Tibial nerve (tissue), 4 donors: ENCODE results near the gene SEC23IP. TPM values are rescaled to one million over a fixed set of nuclear protein-coding genes. Genes with fewer than 3 reads are reported as not detected.
"Not testable (repeated sequence)": the region's sequence is repeated elsewhere in the genome, so short reads cannot be mapped to it uniquely, and the experiment has no call there.

ENCODE experiments used
- DNase-seq, 2 donors: peaks; one replicate each; pipeline ENCODE4 v3.0.0-alpha.2; 2019; ENCODE audit warnings: low spot score in 2 of 2
- H3K27ac ChIP-seq, 4 donors: fragments of 200-600 bp; sonication (generic) in 3 of 4; one replicate each; pipeline ENCODE4 v1.5.1; 2017 to 2019; ENCODE audit warnings: mild to moderate bottlenecking in 1 of 4
- H3K27me3 ChIP-seq, 2 donors: fragments of 200-600 bp; sonication (generic) in 1 of 2; one replicate each; pipeline versions ENCODE4 v1.5.1 to v1.6.0; 2017 to 2019
- H3K36me3 ChIP-seq, 3 donors: fragments of 200-600 bp; sonication (generic); one replicate each; pipeline ENCODE4 v1.5.1; 2018 to 2019
- H3K4me1 ChIP-seq, 4 donors: fragments of 200-600 bp; sonication (generic) in 3 of 4; one replicate each; pipeline ENCODE4 v1.5.1; 2017 to 2019
- H3K4me3 ChIP-seq, 4 donors: fragments of 200-600 bp; sonication (generic) in 3 of 4; one replicate each; pipeline ENCODE4 v1.5.1; 2017 to 2019; ENCODE audit warnings: mild to moderate bottlenecking in 1 of 4, moderate library complexity in 1 of 4
- H3K9me3 ChIP-seq, 4 donors: fragments of 200-600 bp; sonication (generic) in 3 of 4; one replicate each; pipeline ENCODE4 v1.5.1; 2017 to 2019
- CTCF ChIP-seq, 5 experiments: fragments of 200-600 bp in 3 of 5; fragments of 450-650 bp in 2 of 5; sonication (generic) in 3 of 5; IDR thresholded peaks; one replicate each; pipeline ENCODE4 v1.5.1; 2016 to 2019; ENCODE audit warnings: antibody characterized with exemption in 5 of 5, mild to moderate bottlenecking in 3 of 5, moderate library complexity in 2 of 5
- EP300 ChIP-seq, 2 donors: sonication (generic); formaldehyde crosslinking; IDR thresholded peaks; one replicate each; pipeline ENCODE4 v1.6.1; 2017; ENCODE audit warnings: antibody characterized with exemption in 2 of 2, mild to moderate bottlenecking in 1 of 2
- POLR2A ChIP-seq, 2 donors: fragments of 450-650 bp; IDR thresholded peaks; one replicate each; pipeline ENCODE4 v1.6.1; 2017; ENCODE audit warnings: antibody characterized with exemption in 2 of 2, mild to moderate bottlenecking in 2 of 2, moderate library complexity in 2 of 2
- WGBS, 2 donors: methylation state at CpG; one replicate each; pipeline ENCODE4 v1.1.5; 2018; 5-methylcytosine and 5-hydroxymethylcytosine counted together
- total RNA-seq, 4 donors: library from RNA; depleted of rRNA; stranded (reverse); fragments of >200 nt; gene quantifications; one replicate each; pipeline ENCODE4 v1.1.0, GENCODE V29; 2016

Gene SEC23IP
- total RNA-seq, 4 donors from 2014 or later = 10.3 to 37.5 (median 18.8) TPM

DNA sequence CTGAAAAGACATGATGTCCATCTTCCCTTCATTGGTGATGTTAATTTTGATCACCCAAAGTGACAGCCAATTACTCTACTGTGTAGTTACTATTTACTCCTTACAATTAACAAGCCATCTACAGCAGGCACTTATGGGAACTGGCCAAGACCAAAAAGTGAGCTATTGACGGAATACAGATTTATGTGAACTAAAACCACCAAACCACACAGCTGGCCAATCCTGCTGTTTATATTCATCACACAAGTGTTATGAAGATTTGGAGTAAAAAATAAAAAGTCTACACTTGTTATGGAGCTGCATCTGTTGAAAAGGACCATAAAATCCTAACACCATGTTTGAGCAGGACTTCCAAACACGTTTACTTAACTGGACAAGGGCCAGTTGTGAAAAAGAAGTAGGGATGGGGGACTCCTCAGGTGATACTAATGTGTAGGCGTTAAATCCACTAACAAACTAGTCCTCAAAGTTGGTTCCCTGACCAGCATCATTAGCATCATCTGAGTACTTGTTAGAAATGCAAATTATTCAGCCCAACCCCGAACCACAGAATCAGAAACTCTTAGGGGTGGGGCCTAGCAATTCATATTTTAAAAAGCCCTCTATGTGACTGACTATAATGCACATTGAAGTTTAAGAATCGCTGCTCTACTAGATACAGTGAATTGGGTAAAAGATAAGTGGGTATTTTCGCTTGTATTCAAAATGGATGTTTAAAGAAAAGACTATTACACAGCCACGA is 31.5 kb upstream of the SEC23IP start:
- no peak for DNase-seq
- 58 to 65% methylated on average over 7 of the region's 7 CpGs for WGBS, 2 donors
- Histone ChIP-seq H3K27me3 (no peaks in the 10 kb centered on the region), H3K4me3 (no peak overlapping the region), H3K9me3 (peaks cover 0 to 6% (median 0%) of the 10 kb centered on the region in 4 donors), H3K4me1 (peaks cover 0 to 19% (median 0%) of the 10 kb centered on the region in 4 donors), H3K27ac (no peak overlapping the region), H3K36me3 (peaks cover 0 to 26% (median 0%) of the 10 kb centered on the region in 3 donors)
- TF ChIP-seq CTCF (IDR thresholded peaks at IDR 0.05) (no peak), EP300 (IDR thresholded peaks at IDR 0.05) (no peak), POLR2A (IDR thresholded peaks at IDR 0.05) (no peak)

DNA sequence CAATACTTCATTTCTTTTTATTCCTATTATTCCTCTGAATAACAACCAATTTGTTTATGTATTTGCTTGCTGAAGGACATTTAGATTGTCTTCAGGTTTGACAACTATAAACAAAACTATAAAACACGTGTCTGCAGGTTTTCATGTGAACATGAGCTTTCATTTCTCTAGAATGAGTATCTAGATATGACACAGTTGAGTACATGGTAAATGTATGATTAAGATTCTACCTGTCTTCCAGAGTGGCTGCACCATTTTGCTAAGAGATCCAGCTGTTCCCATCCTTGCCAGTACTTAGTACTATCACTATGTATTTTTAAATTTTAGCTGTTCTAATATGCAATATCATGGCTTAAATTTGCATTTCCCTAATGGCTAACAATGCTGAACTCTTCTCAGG is 30.0 kb upstream of the SEC23IP start:
- no peak for DNase-seq
- Histone ChIP-seq H3K27me3 (no peaks in the 10 kb centered on the region), H3K27ac (no peak overlapping the region), H3K4me3 (no peak overlapping the region), H3K4me1 (peaks cover 0 to 23% (median 0%) of the 10 kb centered on the region in 4 donors), H3K36me3 (peaks cover 0 to 14% (median 0%) of the 10 kb centered on the region in 3 donors), H3K9me3 (peaks cover 0 to 6% (median 0%) of the 10 kb centered on the region in 4 donors)
- TF ChIP-seq CTCF (IDR thresholded peaks at IDR 0.05) (no peak), EP300 (IDR thresholded peaks at IDR 0.05) (no peak), POLR2A (IDR thresholded peaks at IDR 0.05) (no peak)
- WGBS, 2 donors = 83 to 84% methylated on average over 1 of the region's 1 CpG

- peaks cover 0 to 6% (median 0%) of the 10 kb centered on the region in 4 donors for H3K9me3 ChIP-seq
- H3K27ac ChIP-seq = no peak overlapping the region
These were observed 28.5 kb upstream of the SEC23IP start for GRCh38 chr10:119863951-119864565.

DNA sequence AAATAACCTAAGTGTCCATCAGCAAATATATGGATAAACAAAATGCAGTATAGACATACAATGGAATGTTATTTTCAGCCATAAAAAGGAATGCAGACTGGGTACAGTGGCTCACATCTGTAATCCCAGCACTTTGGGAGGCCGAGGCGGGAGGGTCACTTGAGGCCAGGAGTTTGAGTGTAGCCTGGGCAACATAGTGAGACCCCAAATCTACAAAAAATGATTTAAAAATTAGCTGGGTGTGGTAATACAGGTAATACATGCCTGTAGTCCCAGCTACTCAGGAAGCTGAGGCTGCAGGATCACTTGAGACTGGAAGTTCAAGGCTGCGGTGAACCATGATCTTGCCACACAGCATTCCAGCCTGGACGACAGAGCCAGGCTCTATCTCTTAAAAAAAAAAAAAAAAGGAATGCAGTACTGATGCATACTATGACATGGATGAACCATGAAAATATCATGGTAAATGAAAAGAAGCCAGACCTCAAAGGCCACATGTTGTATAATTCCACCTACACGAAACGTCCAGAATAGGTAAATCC is 26.8 kb upstream of the SEC23IP start:
- 90 to 92% methylated on average over 6 of the region's 6 CpGs for WGBS, 2 donors
- no peak overlapping the region for H3K27ac ChIP-seq
- H3K36me3 ChIP-seq = peaks cover 0 to 6% (median 0%) of the 10 kb centered on the region in 3 donors
- H3K9me3 ChIP-seq = peaks cover 0 to 6% (median 0%) of the 10 kb centered on the region in 4 donors
- no peak for DNase-seq
- H3K4me3 ChIP-seq = no peak overlapping the region
- H3K27me3 ChIP-seq = no peaks in the 10 kb centered on the region
- H3K4me1 ChIP-seq = peaks cover 0 to 40% (median 18%) of the 10 kb centered on the region in 4 donors
- TF ChIP-seq POLR2A (IDR thresholded peaks at IDR 0.05) (no peak), EP300 (IDR thresholded peaks at IDR 0.05) (no peak), CTCF (IDR thresholded peaks at IDR 0.05) (no peak)

More at GRCh38 chr10:119863951-119864565, 28.5 kb upstream of the SEC23IP start:
- H3K36me3 ChIP-seq = peaks cover 0 to 6% (median 0%) of the 10 kb centered on the region in 3 donors
- 49 to 57% methylated on average over 3 to 4 of the region's 4 CpGs for WGBS, 2 donors
- H3K27me3 ChIP-seq = no peaks in the 10 kb centered on the region
- peaks cover 0 to 37% (median 5%) of the 10 kb centered on the region in 4 donors for H3K4me1 ChIP-seq
- no peak for DNase-seq
- no peak for TF ChIP-seq POLR2A (IDR thresholded peaks at IDR 0.05)
- TF ChIP-seq EP300 (IDR thresholded peaks at IDR 0.05) = no peak
- TF ChIP-seq CTCF (IDR thresholded peaks at IDR 0.05) = no peak
- no peak overlapping the region for H3K4me3 ChIP-seq

- Histone ChIP-seq H3K4me3 (no peak overlapping the region), H3K4me1 (peaks cover 0 to 45% (median 26%) of the 10 kb centered on the region in 4 donors), H3K9me3 (peaks cover 0 to 6% (median 0%) of the 10 kb centered on the region in 4 donors), H3K36me3 (no peaks in the 10 kb centered on the region), H3K27me3 (no peaks in the 10 kb centered on the region), H3K27ac (no peak overlapping the region)
- DNase-seq = no peak
- 73 to 74% methylated on average over 7 of the region's 7 CpGs for WGBS, 2 donors
- TF ChIP-seq CTCF (IDR thresholded peaks at IDR 0.05) (no peak), POLR2A (IDR thresholded peaks at IDR 0.05) (no peak), EP300 (IDR thresholded peaks at IDR 0.05) (no peak)
These were observed 25.2 kb upstream of the SEC23IP start for GRCh38 chr10:119867317-119867716.

DNA sequence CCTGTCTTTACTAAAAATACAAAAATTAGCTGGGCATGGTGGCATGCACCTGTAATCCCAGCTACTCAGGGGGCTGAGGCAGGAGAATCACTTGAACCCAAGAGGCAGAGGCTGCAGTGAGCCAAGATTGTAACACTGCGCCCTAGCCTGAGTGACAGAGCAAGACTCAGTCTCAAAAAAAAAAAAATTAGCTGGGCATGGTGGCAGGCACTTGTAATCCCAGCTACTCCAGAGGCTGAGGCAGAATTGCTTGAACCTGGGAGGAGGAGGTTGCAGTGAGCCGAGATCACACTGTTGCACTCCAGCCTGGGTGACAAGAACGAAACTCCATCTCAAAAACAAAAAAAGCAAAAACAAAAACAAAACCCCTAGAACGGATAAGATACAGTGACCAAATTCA is 23.1 kb upstream of the SEC23IP start:
- H3K27me3 ChIP-seq, H3K4me3 ChIP-seq, H3K36me3 ChIP-seq, DNase-seq, H3K9me3 ChIP-seq, H3K27ac ChIP-seq: not testable (repeated sequence)
- 69 to 72% methylated on average over 4 of the region's 4 CpGs for WGBS, 2 donors
- peaks cover 0 to 53% (median 26%) of the 10 kb centered on the region in 4 donors for H3K4me1 ChIP-seq
